HepG2 (cell line): ENCODE results near the gene THAP9. TPM values are rescaled to one million over a fixed set of nuclear protein-coding genes. Genes with fewer than 3 reads are reported as not detected.
A peak's percentile ranks its signal among the peaks of the same experiment; 100 is the strongest.

Experiments used
- FLYWCH1 ChIP-seq: sonication (generic); formaldehyde crosslinking; IDR thresholded peaks from 2 replicates; pipeline ENCODE4 v1.8.1; 2023; ENCODE audit warnings: mild to moderate bottlenecking, missing genetic modification reagents
- GATA4 ChIP-seq: sonication (generic); IDR thresholded peaks from 2 replicates; pipeline ENCODE4 v1.6.1; 2016; ENCODE audit warnings: antibody characterized with exemption, low read depth, borderline replicate concordance
- HINFP ChIP-seq: sonication (generic); formaldehyde crosslinking; IDR thresholded peaks from 2 replicates; pipeline ENCODE4 v1.4.0; 2020; ENCODE audit warnings: low read depth, mild to moderate bottlenecking, missing genetic modification reagents
- ISX ChIP-seq: sonication (generic); formaldehyde crosslinking; conservative IDR thresholded peaks from 2 replicates; pipeline ENCODE4 v1.5.0; 2020; ENCODE audit warnings: missing genetic modification reagents
- MED8 ChIP-seq: sonication (generic); formaldehyde crosslinking; IDR thresholded peaks from 2 replicates; pipeline ENCODE4 v1.8.1; 2023; ENCODE audit warnings: mild to moderate bottlenecking, missing genetic modification reagents; ENCODE audit not compliant: insufficient replicate concordance
- MIXL1 ChIP-seq: IDR thresholded peaks from 2 replicates; pipeline ENCODE4 v1.6.1; 2016
- NFIB ChIP-seq: sonication (generic); formaldehyde crosslinking; IDR thresholded peaks from 2 replicates; pipeline ENCODE4 v1.9.0; 2021; ENCODE audit warnings: missing genetic modification reagents, mild to moderate bottlenecking, borderline replicate concordance
- RARG ChIP-seq: sonication (generic); formaldehyde crosslinking; IDR thresholded peaks from 2 replicates; pipeline ENCODE4 v1.4.0; 2020; ENCODE audit warnings: low read depth, mild to moderate bottlenecking, missing genetic modification reagents
- SATB2 ChIP-seq: sonication (generic); formaldehyde crosslinking; IDR thresholded peaks from 2 replicates; pipeline ENCODE4 v1.5.0; 2020; ENCODE audit warnings: missing genetic modification reagents
- SRSF9 ChIP-seq: fragments of 200-400 bp; formaldehyde crosslinking; IDR thresholded peaks from 2 replicates; pipeline ENCODE4 v1.6.1; 2018; ENCODE audit warnings: borderline replicate concordance, mild to moderate bottlenecking, low read depth, low read length; ENCODE audit not compliant: insufficient read depth, poor library complexity, severe bottlenecking
- ZBTB34 ChIP-seq: sonication (generic); formaldehyde crosslinking; IDR thresholded peaks from 2 replicates; pipeline ENCODE4 v1.8.0; 2022; ENCODE audit warnings: mild to moderate bottlenecking, missing genetic modification reagents
- ZFAT ChIP-seq: sonication (generic); formaldehyde crosslinking; conservative IDR thresholded peaks from 2 replicates; pipeline ENCODE4 v1.8.1; 2023; ENCODE audit warnings: missing genetic modification reagents, inconsistent platforms
- ZFP90 ChIP-seq: sonication (generic); formaldehyde crosslinking; IDR thresholded peaks from 2 replicates; pipeline ENCODE4 v1.8.0; 2022; ENCODE audit warnings: missing genetic modification reagents, mild to moderate bottlenecking, inconsistent platforms, borderline replicate concordance
- ZNF564 ChIP-seq: sonication (generic); formaldehyde crosslinking; IDR thresholded peaks from 2 replicates; pipeline ENCODE4 v1.8.1; 2023; ENCODE audit warnings: mild to moderate bottlenecking, missing genetic modification reagents
- ZNF597 ChIP-seq: sonication (generic); formaldehyde crosslinking; IDR thresholded peaks from 2 replicates; pipeline ENCODE4 v1.5.0; 2020; ENCODE audit warnings: missing genetic modification reagents
- ZNF629 ChIP-seq: sonication (generic); formaldehyde crosslinking; conservative IDR thresholded peaks from 2 replicates; pipeline ENCODE4 v1.5.0; 2020; ENCODE audit warnings: missing genetic modification reagents
- ZNF674 ChIP-seq: sonication (generic); formaldehyde crosslinking; IDR thresholded peaks from 2 replicates; pipeline ENCODE4 v1.5.0; 2020; ENCODE audit warnings: low read depth, mild to moderate bottlenecking, missing genetic modification reagents
- ZNF724P ChIP-seq: sonication (generic); formaldehyde crosslinking; IDR thresholded peaks from 2 replicates; pipeline ENCODE4 v1.8.0; 2022; ENCODE audit warnings: missing genetic modification reagents, borderline replicate concordance
- ZNF775 ChIP-seq: sonication (generic); formaldehyde crosslinking; IDR thresholded peaks from 2 replicates; pipeline ENCODE4 v1.4.0; 2020; ENCODE audit warnings: missing genetic modification reagents, mild to moderate bottlenecking, moderate library complexity, borderline replicate concordance
- ZNF782 ChIP-seq: sonication (generic); formaldehyde crosslinking; IDR thresholded peaks from 2 replicates; pipeline ENCODE4 v1.4.0; 2020; ENCODE audit warnings: missing genetic modification reagents, mild to moderate bottlenecking, borderline replicate concordance
- ZSCAN25 ChIP-seq: sonication (generic); formaldehyde crosslinking; IDR thresholded peaks from 2 replicates; pipeline ENCODE4 v1.8.0; 2022; ENCODE audit warnings: mild to moderate bottlenecking, missing genetic modification reagents
- polyA plus RNA-seq, 8 experiments: library from polyadenylated mRNA; depleted of rRNA in 3 of 8; stranded (reverse) in 7 of 8; unstranded in 1 of 8; fragments of >200 nt; fragmentation: Illumina TruSeq in 4 of 8; extraction: Trizol in 4 of 8; gene quantifications; 2 replicates each; pipeline versions ENCODE4 v1.2.1 to v1.2.3, GENCODE V29; 2011 to 2016; ENCODE audit warnings: low read depth in 4 of 8, missing spikeins in 1 of 8, mixed read lengths in 1 of 8; ENCODE audit not compliant: insufficient read depth in 1 of 8
- total RNA-seq, 5 experiments: library from RNA; depleted of rRNA; stranded (reverse); fragments of >200 nt; fragmentation: Illumina TruSeq; extraction: Trizol; gene quantifications; 2 replicates each; pipeline ENCODE4 v1.2.3, GENCODE V29; 2016; ENCODE audit warnings: low read depth in 1 of 5

The THAP9 gene
- total and polyA plus RNA-seq, 2 of the 13 experiments (the other 11 are each of a cell fraction or from before 2014, with no cell fraction given), result 6.0 to 7.2 TPM

- TF ChIP-seq RARG (CRISPR knock-in tag), result no peak; the same call in 1 of the 2 replicates
- TF ChIP-seq SRSF9, result no peak
- no peak for TF ChIP-seq MIXL1
- peak; percentile 80 for TF ChIP-seq ZSCAN25 (CRISPR knock-in tag)
- peak; percentile 63; the same call in 1 of the 2 replicates for TF ChIP-seq ZFAT (CRISPR knock-in tag)
- TF ChIP-seq ZNF597 (CRISPR knock-in tag), result no peak
- TF ChIP-seq FLYWCH1, result no peak
- TF ChIP-seq ZBTB34 (CRISPR knock-in tag), result peak; percentile 88
- TF ChIP-seq ZNF782 (CRISPR knock-in tag), result peak; percentile 91
- TF ChIP-seq HINFP (CRISPR knock-in tag), result peak; percentile 30; the same call in 1 of the 2 replicates
- no peak for TF ChIP-seq ZNF724P
- no peak; the same call in 1 of the 2 replicates for TF ChIP-seq ISX
- no peak; the same call in 1 of the 2 replicates for TF ChIP-seq ZNF629
- TF ChIP-seq GATA4, result no peak
- peak; percentile 83; the same call in 1 of the 2 replicates for TF ChIP-seq ZNF564
- TF ChIP-seq ZNF674 (CRISPR knock-in tag), result peak; percentile 58; the same call in 1 of the 2 replicates
- TF ChIP-seq ZFP90 (CRISPR knock-in tag), result peak; percentile 85
- TF ChIP-seq ZNF775 (CRISPR knock-in tag), result no peak
- TF ChIP-seq NFIB, result no peak
- peak; percentile 86 for TF ChIP-seq MED8 (CRISPR knock-in tag)
- TF ChIP-seq SATB2 (CRISPR knock-in tag), result peak; percentile 86
Observed at GRCh38 chr4:82890901-82891706, 9.4 kb upstream of the THAP9 start, which contains the start of gene SEC31A (continued).
